ENCODE data around the gene CPA4.

CPA4 gene

GRCh38 chr7:130350945-130351790 lies 58.2 kb downstream of the CPA4 start:
- H3K4me3 ChIP-seq (ENCODE audit: control insufficient read depth, low read depth, low read length) = no peak overlapping the region
- TF ChIP-seq CTCF (conservative IDR thresholded peaks at IDR 0.05; ENCODE audit: control insufficient read depth, insufficient read depth, low read depth, low read length) = no peak
- DNase-seq (ENCODE audit: low read depth) = peak; percentile 46

- H3K4me3 ChIP-seq (ENCODE audit: control insufficient read depth, low read depth, low read length) = no peak overlapping the region
- TF ChIP-seq CTCF (conservative IDR thresholded peaks at IDR 0.05; ENCODE audit: control insufficient read depth, insufficient read depth, low read depth, low read length) = no peak
- no peak for DNase-seq (ENCODE audit: low read depth)
Observed at GRCh38 chr7:130351791-130352090, 58.8 kb downstream of the CPA4 start.

- peak overlapping the region; percentile 33 for H3K4me3 ChIP-seq (ENCODE audit: control insufficient read depth, low read depth, low read length)
- DNase-seq (ENCODE audit: low read depth) = peak; percentile 72
Observed at GRCh38 chr7:130352194-130353074, 59.5 kb downstream of the CPA4 start.

GRCh38 chr7:130353196-130353595 lies 60.2 kb downstream of the CPA4 start:
- DNase-seq (ENCODE audit: low read depth) = no peak
- no peak overlapping the region for H3K4me3 ChIP-seq (ENCODE audit: control insufficient read depth, low read depth, low read length)
- no peak for TF ChIP-seq CTCF (conservative IDR thresholded peaks at IDR 0.05; ENCODE audit: control insufficient read depth, insufficient read depth, low read depth, low read length)

More at GRCh38 chr7:130352194-130353074, 59.5 kb downstream of the CPA4 start:
- TF ChIP-seq CTCF (conservative IDR thresholded peaks at IDR 0.05; ENCODE audit: control insufficient read depth, insufficient read depth, low read depth, low read length) = no peak

- no peak overlapping the region for H3K4me3 ChIP-seq (ENCODE audit: control insufficient read depth, low read depth, low read length)
- no peak for TF ChIP-seq CTCF (conservative IDR thresholded peaks at IDR 0.05; ENCODE audit: control insufficient read depth, insufficient read depth, low read depth, low read length)
- DNase-seq (ENCODE audit: low read depth) = peak; percentile 95
Observed at GRCh38 chr7:130356121-130356875, 63.3 kb downstream of the CPA4 start.

- peak; percentile 92 for DNase-seq (ENCODE audit: low read depth)
- no peak for TF ChIP-seq CTCF (conservative IDR thresholded peaks at IDR 0.05; ENCODE audit: control insufficient read depth, insufficient read depth, low read depth, low read length)
Observed at GRCh38 chr7:130356876-130357611, 64.1 kb downstream of the CPA4 start.

More at GRCh38 chr7:130356876-130357611, 64.1 kb downstream of the CPA4 start:
- no peak overlapping the region for H3K4me3 ChIP-seq (ENCODE audit: control insufficient read depth, low read depth, low read length)
